Liver (tissue), 9 donors: ENCODE data around the gene PFKL. TPM values are rescaled to one million over a fixed set of nuclear protein-coding genes. Genes with fewer than 3 reads are reported as not detected.

ENCODE experiments used
- DNase-seq: peaks from one replicate; pipeline ENCODE4 v3.0.0-alpha.2; 2017; ENCODE audit warnings: low spot score
- H3K27ac ChIP-seq, 2 donors: one replicate each; pipeline ENCODE4 v1.7.0; 2013; ENCODE audit warnings: inconsistent platforms in 2 of 2, low read length in 2 of 2, control low read depth in 1 of 2, low read depth in 1 of 2, mild to moderate bottlenecking in 1 of 2
- H3K27me3 ChIP-seq, 4 donors: one replicate each; pipeline versions ENCODE4 v1.6.1 to v1.7.0; 2013; ENCODE audit warnings: low read length in 3 of 4, inconsistent platforms in 1 of 4, mild to moderate bottlenecking in 1 of 4, moderate library complexity in 1 of 4; ENCODE audit not compliant: control insufficient read depth in 4 of 4, insufficient read depth in 4 of 4
- H3K36me3 ChIP-seq, 4 donors: one replicate each; pipeline versions ENCODE4 v1.6.1 to v1.7.0; 2013; ENCODE audit warnings: low read length in 3 of 4, mild to moderate bottlenecking in 3 of 4, low read depth in 1 of 4, moderate library complexity in 1 of 4; ENCODE audit not compliant: control insufficient read depth in 4 of 4, insufficient read depth in 3 of 4
- H3K4me1 ChIP-seq, 4 donors: one replicate each; pipeline versions ENCODE4 v1.6.1 to v1.7.0; 2013; ENCODE audit warnings: low read length in 3 of 4, mild to moderate bottlenecking in 3 of 4, moderate library complexity in 1 of 4; ENCODE audit not compliant: control insufficient read depth in 4 of 4, insufficient read depth in 4 of 4
- H3K4me3 ChIP-seq, 3 donors: one replicate each; pipeline versions ENCODE4 v1.6.1 to v1.7.0; 2013; ENCODE audit warnings: low read length in 3 of 3, control low read depth in 1 of 3, low read depth in 1 of 3, mild to moderate bottlenecking in 1 of 3
- H3K9ac ChIP-seq, 2 donors: one replicate each; pipeline ENCODE4 v1.7.0; 2013; ENCODE audit warnings: low read length in 2 of 2, mild to moderate bottlenecking in 2 of 2, moderate library complexity in 2 of 2, control low read depth in 1 of 2, low read depth in 1 of 2
- H3K9me3 ChIP-seq, 4 donors: one replicate each; pipeline versions ENCODE4 v1.6.1 to v1.7.0; 2013; ENCODE audit warnings: low read length in 3 of 4; ENCODE audit not compliant: control insufficient read depth in 4 of 4
- EGR1 ChIP-seq, 2 donors: IDR thresholded peaks; 2 replicates each; pipeline ENCODE4 v1.6.1; 2016 to 2018; ENCODE audit warnings: antibody characterized with exemption in 2 of 2, low read depth in 2 of 2
- FOXA1 ChIP-seq: IDR thresholded peaks from 2 replicates; pipeline ENCODE4 v1.6.1; 2016; ENCODE audit warnings: antibody characterized with exemption
- FOXA2 ChIP-seq: IDR thresholded peaks from 2 replicates; pipeline ENCODE4 v1.6.1; 2016; ENCODE audit warnings: antibody characterized with exemption
- GABPA ChIP-seq, 2 donors: IDR thresholded peaks in 1 of 2; conservative IDR thresholded peaks in 1 of 2; 2 replicates each; pipeline ENCODE4 v1.6.1; 2016; ENCODE audit warnings: antibody characterized with exemption in 2 of 2, mild to moderate bottlenecking in 1 of 2, moderate library complexity in 1 of 2
- HNF4A ChIP-seq, 2 donors: conservative IDR thresholded peaks; 2 replicates each; pipeline ENCODE4 v1.6.1; 2016; ENCODE audit warnings: antibody characterized with exemption in 2 of 2, mild to moderate bottlenecking in 2 of 2
- HNF4G ChIP-seq: IDR thresholded peaks from 2 replicates; pipeline ENCODE4 v1.6.1; 2016; ENCODE audit warnings: antibody characterized with exemption
- JUND ChIP-seq, 2 donors: IDR thresholded peaks; 2 replicates each; pipeline ENCODE4 v1.6.1; 2016; ENCODE audit warnings: antibody characterized with exemption in 2 of 2
- MAX ChIP-seq: IDR thresholded peaks from 2 replicates; pipeline ENCODE4 v1.6.1; 2016; ENCODE audit warnings: antibody characterized with exemption
- NR2F2 ChIP-seq: IDR thresholded peaks from 2 replicates; pipeline ENCODE4 v1.6.1; 2016; ENCODE audit warnings: antibody characterized with exemption
- RAD21 ChIP-seq, 2 donors: IDR thresholded peaks; 2 replicates each; pipeline ENCODE4 v1.6.1; 2016; ENCODE audit warnings: antibody characterized with exemption in 2 of 2, mild to moderate bottlenecking in 2 of 2
- REST ChIP-seq: IDR thresholded peaks from 2 replicates; pipeline ENCODE4 v1.6.1; 2016; ENCODE audit warnings: antibody characterized with exemption, mild to moderate bottlenecking
- RXRA ChIP-seq, 2 donors: IDR thresholded peaks; 2 replicates each; pipeline ENCODE4 v1.6.1; 2017 to 2018; ENCODE audit warnings: antibody characterized with exemption in 2 of 2, mild to moderate bottlenecking in 1 of 2
- SP1 ChIP-seq: IDR thresholded peaks from 2 replicates; pipeline ENCODE4 v1.6.1; 2018; ENCODE audit warnings: antibody characterized with exemption, mild to moderate bottlenecking
- TAF1 ChIP-seq: conservative IDR thresholded peaks from 2 replicates; pipeline ENCODE4 v1.6.1; 2016; ENCODE audit warnings: antibody characterized with exemption, mild to moderate bottlenecking
- YY1 ChIP-seq: IDR thresholded peaks from 2 replicates; pipeline ENCODE4 v1.6.1; 2016; ENCODE audit warnings: antibody characterized with exemption, mild to moderate bottlenecking
- WGBS: extraction: QIAGEN DNeasy Blood & Tissue Kit; methylation state at CpG from one replicate; pipeline ENCODE4 v1.1.7; 2013; 5-methylcytosine and 5-hydroxymethylcytosine counted together
- polyA plus RNA-seq, 2 donors: library from polyadenylated mRNA; stranded (reverse) in 1 of 2; unstranded in 1 of 2; fragments of 200-250 nt in 1 of 2; fragments of >200 nt in 1 of 2; fragmentation: Nextera tagmentation in 1 of 2; extraction: Ambion mirVana in 1 of 2; gene quantifications; one replicate each; pipeline versions ENCODE4 v1.2.1 to v1.2.3, GENCODE V29; 2013 to 2015
- total RNA-seq, 2 donors: library from RNA; depleted of rRNA; stranded (reverse); fragments of >200 nt; gene quantifications; one replicate each; pipeline ENCODE4 v1.2.3, GENCODE V29; 2014
- TF ChIP-seq, protein P1 (sequence below): IDR thresholded peaks from 2 replicates; pipeline ENCODE4 v1.6.1; 2016; ENCODE audit warnings: antibody characterized with exemption
- TF ChIP-seq, protein P2 (sequence below): IDR thresholded peaks from 2 replicates; pipeline ENCODE4 v1.6.1; 2016; ENCODE audit warnings: antibody characterized with exemption
- donor health status: healthy.
- donor health status: healthy.
- donor health status: healthy.
- donor health status: healthy.
- donor health status: healthy.

PFKL gene
- total and polyA plus RNA-seq, 4 donors = 48.1 to 98.4 (median 81.0) TPM

- peaks cover 2 to 68% (median 29%) of the 10 kb centered on the region in 4 donors for H3K36me3 ChIP-seq
- H3K9me3 ChIP-seq = no peaks in the 10 kb centered on the region
- no peak for DNase-seq
- no peak overlapping the region for H3K4me3 ChIP-seq
- 94% methylated on average over 23 of the region's 23 CpGs for WGBS
- TF ChIP-seq TAF1 (no peak), YY1 (no peak), REST (no peak), NR2F2 (no peak), RXRA (IDR thresholded peaks at IDR 0.05) (no peak), RAD21 (IDR thresholded peaks at IDR 0.05) (no peak), EGR1 (IDR thresholded peaks at IDR 0.05; ENCODE audit: low read depth in 2 of 2) (no peak), HNF4G (no peak)
- H3K27ac ChIP-seq = no peak overlapping the region
- H3K27me3 ChIP-seq = no peaks in the 10 kb centered on the region
- H3K4me1 ChIP-seq = no peaks in the 10 kb centered on the region
- H3K9ac ChIP-seq = no peak overlapping the region
These were observed 22.1 kb downstream of the PFKL start for GRCh38 chr21:44321846-44322450.

- Histone ChIP-seq H3K4me1 (no peaks in the 10 kb centered on the region), H3K36me3 (peaks cover 2 to 65% (median 31%) of the 10 kb centered on the region in 4 donors), H3K9me3 (no peaks in the 10 kb centered on the region), H3K4me3 (no peak overlapping the region), H3K27me3 (no peaks in the 10 kb centered on the region), H3K27ac (no peak overlapping the region), H3K9ac (no peak overlapping the region)
- WGBS = 96% methylated on average over 38 of the region's 38 CpGs
- DNase-seq = no peak
- no peak for TF ChIP-seq FOXA2
- TF ChIP-seq EGR1 (IDR thresholded peaks at IDR 0.05; ENCODE audit: low read depth in 2 of 2) = no peak
- TF ChIP-seq GABPA (IDR thresholded peaks at IDR 0.05 in 1 of 2, conservative IDR thresholded peaks at IDR 0.05 in 1 of 2) = no peak
These were observed 22.9 kb downstream of the PFKL start for GRCh38 chr21:44322621-44323325.

DNA sequence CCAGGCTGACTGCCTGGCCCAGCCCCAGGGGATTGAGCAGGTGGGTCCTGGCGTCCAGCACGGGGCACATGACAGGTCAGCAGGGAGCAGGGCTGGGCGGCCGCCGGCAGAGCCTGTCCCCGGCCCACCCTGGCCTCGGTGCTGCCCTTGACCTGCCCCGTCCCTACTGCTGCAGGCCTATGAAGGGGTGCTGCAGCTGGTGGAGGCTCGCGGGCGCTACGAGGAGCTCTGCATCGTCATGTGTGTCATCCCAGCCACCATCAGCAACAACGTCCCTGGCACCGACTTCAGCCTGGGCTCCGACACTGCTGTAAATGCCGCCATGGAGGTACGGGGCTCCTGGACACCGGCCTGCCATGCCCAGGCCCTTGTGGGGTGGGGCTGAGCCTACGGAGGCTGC lies 23.7 kb downstream of the PFKL start:
- no peak overlapping the region for H3K4me3 ChIP-seq
- no peak for DNase-seq
- H3K4me1 ChIP-seq = no peaks in the 10 kb centered on the region
- H3K9me3 ChIP-seq = no peaks in the 10 kb centered on the region
- no peaks in the 10 kb centered on the region for H3K27me3 ChIP-seq
- no peak overlapping the region for H3K27ac ChIP-seq
- 93% methylated on average over 20 of the region's 20 CpGs for WGBS
- H3K36me3 ChIP-seq = peaks cover 2 to 61% (median 27%) of the 10 kb centered on the region in 4 donors
- H3K9ac ChIP-seq = no peak overlapping the region
- TF ChIP-seq RXRA (IDR thresholded peaks at IDR 0.05) (no peak), JUND (IDR thresholded peaks at IDR 0.05) (no peak), TAF1 (no peak), SP1 (no peak), GABPA (IDR thresholded peaks at IDR 0.05 in 1 of 2, conservative IDR thresholded peaks at IDR 0.05 in 1 of 2) (no peak), HNF4G (no peak), EGR1 (IDR thresholded peaks at IDR 0.05; ENCODE audit: low read depth in 2 of 2) (no peak), RAD21 (IDR thresholded peaks at IDR 0.05) (no peak), FOXA2 (no peak), MAX (no peak), REST (no peak), NR2F2 (no peak), FOXA1 (no peak), YY1 (no peak), HNF4A (conservative IDR thresholded peaks at IDR 0.05) (no peak)
- TF ChIP-seq, protein P1, sequence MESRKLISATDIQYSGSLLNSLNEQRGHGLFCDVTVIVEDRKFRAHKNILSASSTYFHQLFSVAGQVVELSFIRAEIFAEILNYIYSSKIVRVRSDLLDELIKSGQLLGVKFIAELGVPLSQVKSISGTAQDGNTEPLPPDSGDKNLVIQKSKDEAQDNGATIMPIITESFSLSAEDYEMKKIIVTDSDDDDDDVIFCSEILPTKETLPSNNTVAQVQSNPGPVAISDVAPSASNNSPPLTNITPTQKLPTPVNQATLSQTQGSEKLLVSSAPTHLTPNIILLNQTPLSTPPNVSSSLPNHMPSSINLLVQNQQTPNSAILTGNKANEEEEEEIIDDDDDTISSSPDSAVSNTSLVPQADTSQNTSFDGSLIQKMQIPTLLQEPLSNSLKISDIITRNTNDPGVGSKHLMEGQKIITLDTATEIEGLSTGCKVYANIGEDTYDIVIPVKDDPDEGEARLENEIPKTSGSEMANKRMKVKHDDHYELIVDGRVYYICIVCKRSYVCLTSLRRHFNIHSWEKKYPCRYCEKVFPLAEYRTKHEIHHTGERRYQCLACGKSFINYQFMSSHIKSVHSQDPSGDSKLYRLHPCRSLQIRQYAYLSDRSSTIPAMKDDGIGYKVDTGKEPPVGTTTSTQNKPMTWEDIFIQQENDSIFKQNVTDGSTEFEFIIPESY = no peak
- TF ChIP-seq, protein P2, sequence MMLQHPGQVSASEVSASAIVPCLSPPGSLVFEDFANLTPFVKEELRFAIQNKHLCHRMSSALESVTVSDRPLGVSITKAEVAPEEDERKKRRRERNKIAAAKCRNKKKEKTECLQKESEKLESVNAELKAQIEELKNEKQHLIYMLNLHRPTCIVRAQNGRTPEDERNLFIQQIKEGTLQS = no peak
